ENCODE measurements around the gene ZFP36L1. TPM values are rescaled to one million over a fixed set of nuclear protein-coding genes. Genes with fewer than 3 reads are reported as not detected.

Gene ZFP36L1
- total RNA-seq, 1 donor from 2014 or later = 45.5 TPM

Other genes starting within 250 kb of the ZFP36L1 start
- gene ACTN1, start 186.2 kb upstream of the ZFP36L1 start, total RNA-seq = 92.5 TPM

All from Right ventricle myocardium superior (tissue), 1 donor.